PC-3 (cell line): Measurements from ENCODE around the gene USO1. TPM values are rescaled to one million over a fixed set of nuclear protein-coding genes. Genes with fewer than 3 reads are reported as not detected.

ENCODE experiments used
- ATAC-seq: fragments of 200-7000 bp; cut with Tn5 transposase; 2 replicates; pipeline ENCODE4 v1.9.1; 2020; ENCODE audit warnings: mild to moderate bottlenecking, moderate library complexity
- BruUV-seq: library from RNA; stranded (reverse); fragments of 400-500 nt; replicated peaks from 2 replicates; lab custom pipeline; 2021; lab: Mats Ljungman, UMichigan
- CTCF ChIA-PET: fragments of 300-600 bp; sonication (Branson Sonifier 250); formaldehyde crosslinking; loops from one replicate; lab custom pipeline; 2022; ENCODE audit warnings: antibody characterized with exemption; lab: Charles Lee
- POLR2A ChIA-PET: fragments of 300-600 bp; sonication (Branson Sonifier 250); formaldehyde crosslinking; loops from one replicate; lab custom pipeline; 2022; ENCODE audit warnings: antibody characterized with exemption; ENCODE audit not compliant: unreplicated experiment; lab: Charles Lee
- DNase-seq: peaks from one replicate; pipeline ENCODE4 v3.0.0-alpha.2; 2015
- H2AFZ ChIP-seq: fragments of 300-600 bp; sonication (generic); 2 replicates; pipeline ENCODE4 v1.6.0; 2016; ENCODE audit warnings: antibody characterized with exemption, low read length
- H3F3A ChIP-seq: fragments of 300-600 bp; sonication (generic); one replicate; pipeline ENCODE4 v1.6.0; 2017; ENCODE audit warnings: antibody characterized with exemption, low read length, control low read depth, mild to moderate bottlenecking; ENCODE audit not compliant: unreplicated experiment
- H3K27ac ChIP-seq: fragments of 300-600 bp; sonication (generic); 2 replicates; pipeline ENCODE4 v1.5.1; 2016; ENCODE audit warnings: mild to moderate bottlenecking, low read length
- H3K27me3 ChIP-seq: fragments of 300-600 bp; sonication (generic); 2 replicates; pipeline ENCODE4 v1.6.1; 2016; ENCODE audit warnings: low read length, mixed read lengths
- H3K36me3 ChIP-seq: fragments of 300-600 bp; sonication (generic); 2 replicates; pipeline ENCODE4 v1.6.1; 2016; ENCODE audit warnings: low read depth, mixed run types, low read length, mixed read lengths
- H3K4me1 ChIP-seq: fragments of 300-600 bp; sonication (generic); 2 replicates; pipeline ENCODE4 v1.5.1; 2016; ENCODE audit warnings: low read length; ENCODE audit not compliant: insufficient read depth
- H3K4me2 ChIP-seq: fragments of 300-600 bp; sonication (generic); 2 replicates; pipeline ENCODE4 v1.6.0; 2016; ENCODE audit warnings: low read length
- H3K4me3 ChIP-seq: fragments of 300-600 bp; sonication (generic); 2 replicates; pipeline ENCODE4 v1.5.1; 2016; ENCODE audit warnings: mild to moderate bottlenecking, low read length, mixed read lengths
- H3K79me2 ChIP-seq: fragments of 300-600 bp; sonication (generic); 2 replicates; pipeline ENCODE4 v1.6.1; 2017; ENCODE audit warnings: low read length, mixed read lengths
- H3K9ac ChIP-seq: fragments of 300-600 bp; sonication (generic); 2 replicates; pipeline ENCODE4 v1.6.0; 2016; ENCODE audit warnings: mild to moderate bottlenecking, low read length
- H3K9me2 ChIP-seq: fragments of 300-600 bp; sonication (generic); replicated peaks from 2 replicates; pipeline ENCODE4 v1.6.1; 2016; ENCODE audit warnings: mixed run types, low read length, mixed read lengths
- H3K9me3 ChIP-seq: fragments of 300-600 bp; sonication (generic); 2 replicates; pipeline ENCODE4 v1.6.1; 2016; ENCODE audit warnings: low read length, mixed read lengths
- H4K20me1 ChIP-seq: fragments of 300-600 bp; sonication (generic); 2 replicates; pipeline ENCODE4 v1.6.1; 2016; ENCODE audit warnings: low read length, mixed read lengths
- EZH2 ChIP-seq: fragments of 300-600 bp; sonication (generic); IDR thresholded peaks from one replicate; pipeline ENCODE4 v1.6.1; 2017; ENCODE audit warnings: antibody characterized with exemption, mild to moderate bottlenecking, low read length; ENCODE audit not compliant: unreplicated experiment
- EZH2phosphoT487 ChIP-seq: fragments of 300-600 bp; sonication (generic); IDR thresholded peaks from 2 replicates; pipeline ENCODE4 v1.6.1; 2018; ENCODE audit warnings: mild to moderate bottlenecking, antibody characterized with exemption, low read length, borderline replicate concordance
- intact Hi-C: fragments of 100-400 bp; cut with micrococcal nuclease; formaldehyde crosslinking; loops from 2 replicates; pipeline ENCODE4 v1.9.0; 2023
- total RNA-seq: library from RNA; depleted of rRNA; stranded (reverse); fragments of >200 nt; gene quantifications from 2 replicates; pipeline ENCODE4 v1.2.3, GENCODE V29; 2014
- TF ChIP-seq, protein P1 (sequence below): fragments of 300-600 bp; sonication (generic); conservative IDR thresholded peaks from 2 replicates; pipeline ENCODE4 v1.5.1; 2017; ENCODE audit warnings: antibody characterized with exemption, low read depth, mild to moderate bottlenecking, low read length

The USO1 gene
- total RNA-seq, 1 experiment from 2014 or later, result 34.3 TPM

DNA sequence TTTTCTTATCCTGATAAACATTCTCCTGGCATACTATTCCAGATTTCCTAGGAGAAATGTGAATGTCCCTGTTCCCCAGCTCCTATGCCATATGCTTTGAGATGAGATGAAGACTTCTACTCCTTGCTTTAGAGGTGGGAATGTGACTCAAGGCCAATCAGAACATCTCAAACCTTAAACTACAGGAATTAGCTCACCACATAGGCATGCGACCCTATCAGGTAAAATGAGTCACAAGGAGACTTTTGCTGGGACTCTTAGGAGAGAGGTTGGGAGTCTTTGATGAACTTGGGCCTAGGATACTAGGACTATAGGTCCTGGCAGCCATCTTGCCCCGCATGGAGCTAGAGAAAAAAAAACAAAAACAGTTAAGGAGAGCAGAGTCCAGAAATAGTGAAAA, 5.8 kb upstream of the USO1 start:
- Histone ChIP-seq H3K79me2 (peaks cover 20% of the 10 kb centered on the region), H3F3A (no peaks in the 10 kb centered on the region), H3K4me3 (no peak overlapping the region), H3K27ac (no peak overlapping the region), H3K9ac (no peak overlapping the region), H3K9me3 (no peaks in the 10 kb centered on the region), H4K20me1 (no peaks in the 10 kb centered on the region), H3K36me3 (no peaks in the 10 kb centered on the region), H2AFZ (no peak overlapping the region), H3K4me2 (no peak overlapping the region), H3K9me2 (no peaks in the 10 kb centered on the region), H3K4me1 (peaks cover 15% of the 10 kb centered on the region), H3K27me3 (no peaks in the 10 kb centered on the region)
- ATAC-seq (no peak), DNase-seq (peak; percentile 35)
- intact Hi-C loops, result no loop called here
- no peak for TF ChIP-seq EZH2phosphoT487
- no peak for TF ChIP-seq EZH2
- TF ChIP-seq, protein P1, sequence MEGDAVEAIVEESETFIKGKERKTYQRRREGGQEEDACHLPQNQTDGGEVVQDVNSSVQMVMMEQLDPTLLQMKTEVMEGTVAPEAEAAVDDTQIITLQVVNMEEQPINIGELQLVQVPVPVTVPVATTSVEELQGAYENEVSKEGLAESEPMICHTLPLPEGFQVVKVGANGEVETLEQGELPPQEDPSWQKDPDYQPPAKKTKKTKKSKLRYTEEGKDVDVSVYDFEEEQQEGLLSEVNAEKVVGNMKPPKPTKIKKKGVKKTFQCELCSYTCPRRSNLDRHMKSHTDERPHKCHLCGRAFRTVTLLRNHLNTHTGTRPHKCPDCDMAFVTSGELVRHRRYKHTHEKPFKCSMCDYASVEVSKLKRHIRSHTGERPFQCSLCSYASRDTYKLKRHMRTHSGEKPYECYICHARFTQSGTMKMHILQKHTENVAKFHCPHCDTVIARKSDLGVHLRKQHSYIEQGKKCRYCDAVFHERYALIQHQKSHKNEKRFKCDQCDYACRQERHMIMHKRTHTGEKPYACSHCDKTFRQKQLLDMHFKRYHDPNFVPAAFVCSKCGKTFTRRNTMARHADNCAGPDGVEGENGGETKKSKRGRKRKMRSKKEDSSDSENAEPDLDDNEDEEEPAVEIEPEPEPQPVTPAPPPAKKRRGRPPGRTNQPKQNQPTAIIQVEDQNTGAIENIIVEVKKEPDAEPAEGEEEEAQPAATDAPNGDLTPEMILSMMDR, result no peak
- no TSS peak for BruUV-seq
- POLR2A ChIA-PET, result no interaction called here
- CTCF ChIA-PET, result no interaction called here

DNA sequence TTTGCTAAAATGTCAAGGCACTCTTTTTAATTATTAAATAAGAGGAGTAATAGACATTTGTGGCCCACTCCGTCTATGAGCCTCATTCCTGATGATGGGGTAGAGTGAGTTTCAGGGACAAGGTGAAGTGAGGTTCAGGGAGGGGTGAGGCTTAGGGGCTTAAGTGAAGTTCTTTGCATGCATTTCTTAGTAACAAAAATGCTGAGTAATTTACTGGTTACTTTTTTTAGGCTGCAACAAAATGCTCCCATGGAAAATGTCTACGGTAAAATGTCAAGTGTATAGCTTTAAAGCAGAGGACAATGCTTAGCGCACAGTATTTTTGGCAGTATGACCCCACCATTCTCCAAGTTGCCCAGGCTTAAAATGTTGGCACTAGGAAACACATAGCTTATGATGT, 2.0 kb upstream of the USO1 start:
- H3K4me2 ChIP-seq, result peak overlapping the region; percentile 90
- no TSS peak for BruUV-seq
- no peaks in the 10 kb centered on the region for H3F3A ChIP-seq
- POLR2A ChIA-PET, result no interaction called here
- ATAC-seq (no peak), DNase-seq (no peak)
- H3K27me3 ChIP-seq, result no peaks in the 10 kb centered on the region
- CTCF ChIA-PET, result no interaction called here
- H3K4me3 ChIP-seq, result peak overlapping the region; percentile 94; the same call in 1 of the 2 replicates
- no peaks in the 10 kb centered on the region for H3K9me3 ChIP-seq
- no peaks in the 10 kb centered on the region for H3K36me3 ChIP-seq
- no peak for TF ChIP-seq EZH2phosphoT487
- no peak for TF ChIP-seq EZH2
- TF ChIP-seq, protein P1, result no peak
- no peaks in the 10 kb centered on the region for H3K9me2 ChIP-seq
- intact Hi-C loops, result loop anchor here (5.0 kb wide), 1 partner anchor 70 kb away; no protein-coding TSS in a partner anchor
- H3K79me2 ChIP-seq, result peaks cover 48% of the 10 kb centered on the region
- no peak overlapping the region for H3K9ac ChIP-seq
- peaks cover 27% of the 10 kb centered on the region for H3K4me1 ChIP-seq
- H3K27ac ChIP-seq, result no peak overlapping the region
- H2AFZ ChIP-seq, result no peak overlapping the region
- H4K20me1 ChIP-seq, result no peaks in the 10 kb centered on the region
